SK-MEL-5 (cell line): ENCODE results near the gene RANBP1. TPM values are rescaled to one million over a fixed set of nuclear protein-coding genes. Genes with fewer than 3 reads are reported as not detected.

ENCODE experiments used
- DNase-seq: peaks from one replicate; pipeline ENCODE4 v3.0.0-alpha.2; 2016; ENCODE audit warnings: low read depth, low spot score
- in situ Hi-C: cut with HindIII; loops from 2 replicates; pipeline ENCODE4 v1.10.0; 2016; ENCODE audit warnings: low sequenced_read_pairs, high pct_unique_total_duplicates, low pct_unique_long_range_greater_than_20kb
- total RNA-seq: library from RNA; depleted of rRNA; stranded (reverse); fragments of >200 nt; shearing (Covaris generic); gene quantifications from 2 replicates; pipeline ENCODE4 v1.2.3, GENCODE V29; 2014

The RANBP1 gene
- total RNA-seq, 1 experiment from 2014 or later = 425 TPM

- in situ Hi-C loops = no loop called here
- no peak for DNase-seq
Measured at GRCh38 chr22:20130319-20130718, 14.4 kb downstream of the RANBP1 start.

GRCh38 chr22:20130731-20131596 is 15.1 kb downstream of the RANBP1 start:
- DNase-seq = peak; percentile 83
- in situ Hi-C loops = no loop called here

- in situ Hi-C loops = no loop called here
- peak; percentile 34 for DNase-seq
Measured at GRCh38 chr22:20131597-20131858, 15.6 kb downstream of the RANBP1 start, which contains the start of gene ZDHHC8. Gene ZDHHC8 (plus strand): TSS chr22:20131804. CDS start chr22:20131948, 144 bp downstream.

GRCh38 chr22:20131859-20132685 is 16.2 kb downstream of the RANBP1 start:
- in situ Hi-C loops = no loop called here
- no peak for DNase-seq

GRCh38 chr22:20132686-20133246 is 16.9 kb downstream of the RANBP1 start:
- no peak for DNase-seq
- in situ Hi-C loops = no loop called here

GRCh38 chr22:20133930-20134549 is 18.1 kb downstream of the RANBP1 start:
- no peak for DNase-seq
- in situ Hi-C loops = no loop called here

GRCh38 chr22:20135265-20135664 is 19.4 kb downstream of the RANBP1 start:
- no peak for DNase-seq
- in situ Hi-C loops = no loop called here

- in situ Hi-C loops = no loop called here
Measured at GRCh38 chr22:20135806-20136602, 20.1 kb downstream of the RANBP1 start.

GRCh38 chr22:20136603-20136873 is 20.6 kb downstream of the RANBP1 start:
- in situ Hi-C loops = no loop called here

More at GRCh38 chr22:20135806-20136602, 20.1 kb downstream of the RANBP1 start:
- no peak for DNase-seq

GRCh38 chr22:20137113-20137512 is 21.2 kb downstream of the RANBP1 start:
- in situ Hi-C loops = no loop called here

More at GRCh38 chr22:20136603-20136873, 20.6 kb downstream of the RANBP1 start:
- no peak for DNase-seq

GRCh38 chr22:20137671-20138416 is 21.9 kb downstream of the RANBP1 start:
- no peak for DNase-seq
- in situ Hi-C loops = no loop called here

More at GRCh38 chr22:20137113-20137512, 21.2 kb downstream of the RANBP1 start:
- no peak for DNase-seq

- in situ Hi-C loops = no loop called here
- DNase-seq = no peak
Measured at GRCh38 chr22:20138417-20138738, 22.5 kb downstream of the RANBP1 start.

GRCh38 chr22:20138868-20139267 is 23.0 kb downstream of the RANBP1 start:
- in situ Hi-C loops = no loop called here
- DNase-seq = no peak

- DNase-seq = no peak
- in situ Hi-C loops = no loop called here
Measured at GRCh38 chr22:20139391-20140106, 23.6 kb downstream of the RANBP1 start.

GRCh38 chr22:20140107-20140445 is 24.2 kb downstream of the RANBP1 start:
- no peak for DNase-seq
- in situ Hi-C loops = no loop called here

GRCh38 chr22:20140521-20140964 is 24.6 kb downstream of the RANBP1 start:
- in situ Hi-C loops = no loop called here
- no peak for DNase-seq
